Panc1 (cell line): ENCODE data around the gene ZCCHC2. TPM values are rescaled to one million over a fixed set of nuclear protein-coding genes. Genes with fewer than 3 reads are reported as not detected.

Source experiments
- ATAC-seq: fragments of 200-7000 bp; cut with Tn5 transposase; 2 replicates; pipeline ENCODE4 v1.9.1; 2020; ENCODE audit warnings: mild to moderate bottlenecking, moderate library complexity
- BruUV-seq: library from RNA; stranded (reverse); fragments of 400-500 nt; replicated peaks from 2 replicates; lab custom pipeline; 2021; lab: Mats Ljungman, UMichigan
- CTCF ChIA-PET: fragments of 300-600 bp; sonication (Branson Sonifier 250); formaldehyde crosslinking; loops from one replicate; lab custom pipeline; 2022; ENCODE audit warnings: antibody characterized with exemption; lab: Charles Lee
- POLR2A ChIA-PET: fragments of 300-600 bp; sonication (Branson Sonifier 250); formaldehyde crosslinking; loops from one replicate; lab custom pipeline; 2022; ENCODE audit warnings: antibody characterized with exemption; lab: Charles Lee
- DNase-seq: peaks from one replicate; pipeline ENCODE4 v3.0.0-alpha.2; 2010; ENCODE audit warnings: low read depth, low spot score
- H3K27ac ChIP-seq: 2 replicates; pipeline ENCODE4 v1.5.1; 2011; ENCODE audit warnings: mild to moderate bottlenecking, low read length, inconsistent platforms
- H3K27me3 ChIP-seq: fragments of 200-500 bp; sonication (Bioruptor generic); 2 replicates; pipeline ENCODE4 v1.6.0; 2014; ENCODE audit warnings: low read length, inconsistent platforms; ENCODE audit not compliant: control insufficient read depth, insufficient read depth
- H3K36me3 ChIP-seq: fragments of 200-500 bp; sonication (Bioruptor generic); 2 replicates; pipeline ENCODE4 v1.5.1; 2014; ENCODE audit warnings: inconsistent platforms, mild to moderate bottlenecking, low read length, moderate library complexity; ENCODE audit not compliant: control insufficient read depth, insufficient read depth
- H3K4me1 ChIP-seq: 2 replicates; pipeline ENCODE4 v1.5.1; 2011; ENCODE audit warnings: inconsistent platforms, mild to moderate bottlenecking, low read length, moderate library complexity; ENCODE audit not compliant: control insufficient read depth, insufficient read depth
- H3K4me3 ChIP-seq, 2 experiments: 2 replicates each; pipeline ENCODE4 v1.5.1; 2011 to 2012; ENCODE audit warnings: low read depth in 2 of 2, low read length in 2 of 2, mild to moderate bottlenecking in 2 of 2, inconsistent platforms in 1 of 2, moderate library complexity in 1 of 2
- H3K9me3 ChIP-seq: fragments of 200-500 bp; sonication (Bioruptor generic); 2 replicates; pipeline ENCODE4 v1.5.1; 2014; ENCODE audit warnings: low read depth, mild to moderate bottlenecking, inconsistent platforms, low read length, moderate library complexity; ENCODE audit not compliant: control insufficient read depth, insufficient read depth
- POLR2AphosphoS5 ChIP-seq: IDR thresholded peaks from 2 replicates; pipeline ENCODE4 v1.6.1; 2012; ENCODE audit warnings: mild to moderate bottlenecking, low read depth, low read length, moderate library complexity
- SIN3A ChIP-seq: IDR thresholded peaks from 2 replicates; pipeline ENCODE4 v1.6.1; 2012; ENCODE audit warnings: low read depth, mild to moderate bottlenecking, low read length, moderate library complexity, borderline replicate concordance; ENCODE audit not compliant: insufficient read depth
- TCF7L2 ChIP-seq: IDR thresholded peaks from 2 replicates; pipeline ENCODE4 v1.6.1; 2011; ENCODE audit warnings: mild to moderate bottlenecking, low read depth, low read length, inconsistent platforms
- in situ Hi-C: cut with HindIII; loops from 2 replicates; pipeline ENCODE4 v1.10.0; 2016; ENCODE audit warnings: low sequenced_read_pairs, low pct_unique_long_range_greater_than_20kb
- intact Hi-C: fragments of 100-400 bp; cut with micrococcal nuclease; formaldehyde crosslinking; loops from one replicate; pipeline ENCODE4 v1.10.0; 2022; ENCODE audit not compliant: unreplicated experiment
- total RNA-seq: library from RNA; stranded (reverse); gene quantifications from one replicate; pipeline ENCODE4 v1.2.1, GENCODE V29; 2021; ENCODE audit not compliant: unreplicated experiment
- TF ChIP-seq, protein P1 (sequence below), 2 experiments: IDR thresholded peaks; 2 replicates each; pipeline ENCODE4 v1.6.1; 2011 to 2012; ENCODE audit warnings: low read depth in 2 of 2, control low read depth in 1 of 2, low read length in 1 of 2, mild to moderate bottlenecking in 1 of 2, moderate library complexity in 1 of 2; ENCODE audit not compliant: insufficient read depth in 1 of 2
- TF ChIP-seq, protein P2 (sequence below): fragments of 450-650 bp; IDR thresholded peaks from 2 replicates; pipeline ENCODE4 v1.5.1; 2017; ENCODE audit warnings: mild to moderate bottlenecking

The ZCCHC2 gene
- total RNA-seq, 1 experiment from 2014 or later: 18.2 TPM

DNA sequence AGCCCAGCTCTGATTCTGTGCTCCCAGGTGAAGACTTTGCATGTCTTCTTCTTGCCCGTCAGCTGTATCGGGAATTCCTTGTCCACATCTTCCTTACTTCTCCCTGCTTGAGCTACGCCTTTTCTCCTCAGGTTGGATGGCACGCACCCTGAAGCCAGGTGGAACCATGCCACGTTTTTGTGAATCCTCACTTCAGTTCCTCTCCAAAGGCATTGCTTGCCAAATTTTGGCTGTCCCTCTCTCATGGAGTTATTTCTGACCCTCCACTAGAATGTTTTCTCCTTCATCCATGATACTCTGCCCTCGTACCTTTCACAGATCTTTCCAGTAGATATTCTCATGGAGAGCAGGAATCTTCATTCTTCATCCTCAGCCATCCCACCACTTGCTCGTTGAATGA is 20.2 kb downstream of the ZCCHC2 start:
- no peak for DNase-seq
- H3K36me3 ChIP-seq: peaks cover 12% of the 10 kb centered on the region
- BruUV-seq: no TSS peak
- ChIA-PET CTCF (no interaction called here), POLR2A (no interaction called here)
- in situ Hi-C loops (no loop called here), intact Hi-C loops (no loop called here)
- H3K4me1 ChIP-seq: no peaks in the 10 kb centered on the region
- no peaks in the 10 kb centered on the region for H3K9me3 ChIP-seq
- no peaks in the 10 kb centered on the region for H3K27me3 ChIP-seq
- no peak overlapping the region for H3K4me3 ChIP-seq
- TF ChIP-seq POLR2AphosphoS5 (no peak), SIN3A (no peak), TCF7L2 (no peak)
- TF ChIP-seq, protein P1, sequence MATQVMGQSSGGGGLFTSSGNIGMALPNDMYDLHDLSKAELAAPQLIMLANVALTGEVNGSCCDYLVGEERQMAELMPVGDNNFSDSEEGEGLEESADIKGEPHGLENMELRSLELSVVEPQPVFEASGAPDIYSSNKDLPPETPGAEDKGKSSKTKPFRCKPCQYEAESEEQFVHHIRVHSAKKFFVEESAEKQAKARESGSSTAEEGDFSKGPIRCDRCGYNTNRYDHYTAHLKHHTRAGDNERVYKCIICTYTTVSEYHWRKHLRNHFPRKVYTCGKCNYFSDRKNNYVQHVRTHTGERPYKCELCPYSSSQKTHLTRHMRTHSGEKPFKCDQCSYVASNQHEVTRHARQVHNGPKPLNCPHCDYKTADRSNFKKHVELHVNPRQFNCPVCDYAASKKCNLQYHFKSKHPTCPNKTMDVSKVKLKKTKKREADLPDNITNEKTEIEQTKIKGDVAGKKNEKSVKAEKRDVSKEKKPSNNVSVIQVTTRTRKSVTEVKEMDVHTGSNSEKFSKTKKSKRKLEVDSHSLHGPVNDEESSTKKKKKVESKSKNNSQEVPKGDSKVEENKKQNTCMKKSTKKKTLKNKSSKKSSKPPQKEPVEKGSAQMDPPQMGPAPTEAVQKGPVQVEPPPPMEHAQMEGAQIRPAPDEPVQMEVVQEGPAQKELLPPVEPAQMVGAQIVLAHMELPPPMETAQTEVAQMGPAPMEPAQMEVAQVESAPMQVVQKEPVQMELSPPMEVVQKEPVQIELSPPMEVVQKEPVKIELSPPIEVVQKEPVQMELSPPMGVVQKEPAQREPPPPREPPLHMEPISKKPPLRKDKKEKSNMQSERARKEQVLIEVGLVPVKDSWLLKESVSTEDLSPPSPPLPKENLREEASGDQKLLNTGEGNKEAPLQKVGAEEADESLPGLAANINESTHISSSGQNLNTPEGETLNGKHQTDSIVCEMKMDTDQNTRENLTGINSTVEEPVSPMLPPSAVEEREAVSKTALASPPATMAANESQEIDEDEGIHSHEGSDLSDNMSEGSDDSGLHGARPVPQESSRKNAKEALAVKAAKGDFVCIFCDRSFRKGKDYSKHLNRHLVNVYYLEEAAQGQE (IDR thresholded peaks at IDR 0.05; ENCODE audit: insufficient read depth in 1 of 2, low read depth in 2 of 2, low read length in 1 of 2): no peak
- TF ChIP-seq, protein P2, sequence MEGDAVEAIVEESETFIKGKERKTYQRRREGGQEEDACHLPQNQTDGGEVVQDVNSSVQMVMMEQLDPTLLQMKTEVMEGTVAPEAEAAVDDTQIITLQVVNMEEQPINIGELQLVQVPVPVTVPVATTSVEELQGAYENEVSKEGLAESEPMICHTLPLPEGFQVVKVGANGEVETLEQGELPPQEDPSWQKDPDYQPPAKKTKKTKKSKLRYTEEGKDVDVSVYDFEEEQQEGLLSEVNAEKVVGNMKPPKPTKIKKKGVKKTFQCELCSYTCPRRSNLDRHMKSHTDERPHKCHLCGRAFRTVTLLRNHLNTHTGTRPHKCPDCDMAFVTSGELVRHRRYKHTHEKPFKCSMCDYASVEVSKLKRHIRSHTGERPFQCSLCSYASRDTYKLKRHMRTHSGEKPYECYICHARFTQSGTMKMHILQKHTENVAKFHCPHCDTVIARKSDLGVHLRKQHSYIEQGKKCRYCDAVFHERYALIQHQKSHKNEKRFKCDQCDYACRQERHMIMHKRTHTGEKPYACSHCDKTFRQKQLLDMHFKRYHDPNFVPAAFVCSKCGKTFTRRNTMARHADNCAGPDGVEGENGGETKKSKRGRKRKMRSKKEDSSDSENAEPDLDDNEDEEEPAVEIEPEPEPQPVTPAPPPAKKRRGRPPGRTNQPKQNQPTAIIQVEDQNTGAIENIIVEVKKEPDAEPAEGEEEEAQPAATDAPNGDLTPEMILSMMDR: no peak
- H3K27ac ChIP-seq: no peak overlapping the region
- ATAC-seq: no peak

DNA sequence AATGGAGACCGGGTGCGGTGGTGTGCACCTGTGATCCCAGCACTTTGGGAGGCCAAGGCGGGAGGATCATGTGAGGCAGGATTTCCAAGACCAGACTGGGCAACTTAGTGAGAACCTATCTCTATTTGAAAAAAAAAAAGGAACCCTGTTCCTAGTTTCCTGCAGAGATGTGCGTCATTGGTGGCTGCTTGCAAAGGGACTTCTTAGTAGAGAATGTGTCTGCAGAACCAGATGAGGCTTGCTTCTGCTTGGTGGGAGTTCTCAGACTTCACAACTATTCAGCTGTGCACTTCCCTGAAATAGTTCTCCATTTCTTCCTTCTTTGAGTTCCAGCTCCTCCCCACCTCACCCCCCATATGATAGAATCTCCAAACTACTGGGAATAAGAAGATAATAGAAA is 22.3 kb downstream of the ZCCHC2 start:
- in situ Hi-C loops (no loop called here), intact Hi-C loops (no loop called here)
- TF ChIP-seq SIN3A: no peak
- TF ChIP-seq, protein P1 (IDR thresholded peaks at IDR 0.05; ENCODE audit: insufficient read depth in 1 of 2, low read depth in 2 of 2, low read length in 1 of 2): no peak
- TF ChIP-seq POLR2AphosphoS5: no peak
- TF ChIP-seq, protein P2: no peak
- no peak for TF ChIP-seq TCF7L2
- H3K9me3 ChIP-seq: no peaks in the 10 kb centered on the region
- H3K4me1 ChIP-seq: no peaks in the 10 kb centered on the region
- ChIA-PET POLR2A (no interaction called here), CTCF (no interaction called here)
- H3K27ac ChIP-seq: no peak overlapping the region
- ATAC-seq: no peak
- H3K36me3 ChIP-seq: peaks cover 12% of the 10 kb centered on the region
- no peak for DNase-seq
- no peaks in the 10 kb centered on the region for H3K27me3 ChIP-seq
- no TSS peak for BruUV-seq
- H3K4me3 ChIP-seq: no peak overlapping the region
